ENCODE results near the gene SAP130. TPM values are rescaled to one million over a fixed set of nuclear protein-coding genes. Genes with fewer than 3 reads are reported as not detected.

The SAP130 gene
- total RNA-seq, 2 donors from 2014 or later, result 21.9 to 55.4 TPM

DNA sequence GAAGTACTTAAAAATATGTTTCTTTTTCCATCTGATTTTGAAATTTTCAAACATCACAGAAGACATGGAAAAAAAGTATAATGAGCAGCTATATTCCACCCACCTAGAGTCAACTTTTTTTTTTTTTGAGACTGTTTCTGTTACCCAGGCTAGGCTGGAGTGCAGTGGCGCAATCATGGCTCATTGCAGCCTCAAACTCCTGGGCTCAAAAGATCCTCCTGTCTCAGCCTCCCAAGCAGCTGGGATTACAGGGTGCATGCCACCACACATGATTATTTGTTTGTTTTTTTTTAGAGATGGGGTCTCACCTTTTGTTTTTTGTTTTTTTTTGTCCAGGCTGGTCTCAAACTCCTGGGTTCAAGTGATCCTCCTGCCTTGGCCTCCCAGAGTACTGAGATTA is 36.5 kb upstream of the SAP130 start:
- H3K4me3 ChIP-seq, result no peak overlapping the region
- no peaks in the 10 kb centered on the region for H3K4me1 ChIP-seq (replicated peaks)
- intact Hi-C loops (cut with DNase I), result no loop called here
- no peaks in the 10 kb centered on the region for H3K9me3 ChIP-seq
- 100% methylated on average over 1 of the region's 1 CpG for WGBS
- no peaks in the 10 kb centered on the region for H3K27me3 ChIP-seq (replicated peaks; ENCODE audit: insufficient read depth)
- no peak for DNase-seq (ENCODE audit: low spot score)
- no peaks in the 10 kb centered on the region for H3K36me3 ChIP-seq
- TF ChIP-seq POLR2AphosphoS5 (IDR thresholded peaks at IDR 0.05), result no peak
- TF ChIP-seq, protein P1, sequence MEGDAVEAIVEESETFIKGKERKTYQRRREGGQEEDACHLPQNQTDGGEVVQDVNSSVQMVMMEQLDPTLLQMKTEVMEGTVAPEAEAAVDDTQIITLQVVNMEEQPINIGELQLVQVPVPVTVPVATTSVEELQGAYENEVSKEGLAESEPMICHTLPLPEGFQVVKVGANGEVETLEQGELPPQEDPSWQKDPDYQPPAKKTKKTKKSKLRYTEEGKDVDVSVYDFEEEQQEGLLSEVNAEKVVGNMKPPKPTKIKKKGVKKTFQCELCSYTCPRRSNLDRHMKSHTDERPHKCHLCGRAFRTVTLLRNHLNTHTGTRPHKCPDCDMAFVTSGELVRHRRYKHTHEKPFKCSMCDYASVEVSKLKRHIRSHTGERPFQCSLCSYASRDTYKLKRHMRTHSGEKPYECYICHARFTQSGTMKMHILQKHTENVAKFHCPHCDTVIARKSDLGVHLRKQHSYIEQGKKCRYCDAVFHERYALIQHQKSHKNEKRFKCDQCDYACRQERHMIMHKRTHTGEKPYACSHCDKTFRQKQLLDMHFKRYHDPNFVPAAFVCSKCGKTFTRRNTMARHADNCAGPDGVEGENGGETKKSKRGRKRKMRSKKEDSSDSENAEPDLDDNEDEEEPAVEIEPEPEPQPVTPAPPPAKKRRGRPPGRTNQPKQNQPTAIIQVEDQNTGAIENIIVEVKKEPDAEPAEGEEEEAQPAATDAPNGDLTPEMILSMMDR (IDR thresholded peaks at IDR 0.05), result no peak
- TF ChIP-seq POLR2A (IDR thresholded peaks at IDR 0.05), result no peak
- no peak overlapping the region for H3K27ac ChIP-seq

DNA sequence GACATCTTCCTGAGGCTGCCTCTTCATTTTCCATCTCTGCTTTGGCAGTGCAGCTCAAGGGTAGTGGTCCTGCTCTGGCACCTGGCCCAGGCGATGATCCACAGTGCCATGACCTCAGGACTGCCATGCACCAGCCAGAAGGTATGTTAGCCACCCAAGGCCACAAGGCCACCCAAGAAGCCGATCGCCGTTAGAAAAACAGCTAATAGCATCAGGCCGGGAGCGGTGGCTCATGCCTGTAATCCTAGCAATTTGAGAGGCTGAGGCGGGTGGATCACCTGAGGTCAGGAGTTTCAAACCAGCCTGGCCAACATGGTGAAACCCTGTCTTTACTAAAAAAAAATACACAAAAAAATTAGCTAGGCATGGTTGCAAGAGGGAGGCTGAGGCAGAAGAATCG is 34.7 kb upstream of the SAP130 start:
- no peak for DNase-seq (ENCODE audit: low spot score)
- Histone ChIP-seq H3K36me3 (no peaks in the 10 kb centered on the region), H3K9me3 (no peaks in the 10 kb centered on the region), H3K27me3 (replicated peaks; ENCODE audit: insufficient read depth) (no peaks in the 10 kb centered on the region), H3K4me3 (no peak overlapping the region), H3K27ac (no peak overlapping the region), H3K4me1 (replicated peaks) (no peaks in the 10 kb centered on the region)
- 86% methylated on average over 8 of the region's 8 CpGs for WGBS
- intact Hi-C loops (cut with DNase I), result no loop called here
- no peak for TF ChIP-seq POLR2A (IDR thresholded peaks at IDR 0.05)
- TF ChIP-seq POLR2AphosphoS5 (IDR thresholded peaks at IDR 0.05), result no peak
- TF ChIP-seq, protein P1 (IDR thresholded peaks at IDR 0.05), result no peak

DNA sequence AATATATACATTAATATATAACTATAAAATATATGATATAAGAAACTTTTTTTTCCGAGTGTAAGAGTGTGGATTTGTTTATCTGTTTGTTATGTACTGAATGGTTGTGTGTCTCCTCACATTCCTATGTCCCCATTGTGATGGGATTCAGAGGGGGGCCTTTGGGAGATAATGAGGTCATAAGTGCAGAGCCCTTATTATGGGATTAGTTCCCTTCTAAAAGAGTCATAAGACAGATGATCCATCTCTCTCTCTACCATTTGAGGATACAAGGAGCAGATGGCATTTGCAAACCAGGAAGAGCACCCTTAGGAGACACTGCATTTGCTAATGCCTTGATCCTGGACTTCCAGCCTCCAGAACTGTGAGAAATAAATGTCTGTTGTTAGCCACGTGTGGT is 30.3 kb upstream of the SAP130 start:
- no peaks in the 10 kb centered on the region for H3K9me3 ChIP-seq
- no peak overlapping the region for H3K27ac ChIP-seq
- H3K27me3 ChIP-seq (replicated peaks; ENCODE audit: insufficient read depth), result no peaks in the 10 kb centered on the region
- TF ChIP-seq, protein P1 (IDR thresholded peaks at IDR 0.05), result no peak
- no peak for TF ChIP-seq POLR2A (IDR thresholded peaks at IDR 0.05)
- TF ChIP-seq POLR2AphosphoS5 (IDR thresholded peaks at IDR 0.05), result no peak
- WGBS, result 62% methylated on average over 2 of the region's 2 CpGs
- no peak for DNase-seq (ENCODE audit: low spot score)
- no peaks in the 10 kb centered on the region for H3K36me3 ChIP-seq
- no peak overlapping the region for H3K4me3 ChIP-seq
- H3K4me1 ChIP-seq (replicated peaks), result no peaks in the 10 kb centered on the region
- intact Hi-C loops (cut with DNase I), result no loop called here

DNA sequence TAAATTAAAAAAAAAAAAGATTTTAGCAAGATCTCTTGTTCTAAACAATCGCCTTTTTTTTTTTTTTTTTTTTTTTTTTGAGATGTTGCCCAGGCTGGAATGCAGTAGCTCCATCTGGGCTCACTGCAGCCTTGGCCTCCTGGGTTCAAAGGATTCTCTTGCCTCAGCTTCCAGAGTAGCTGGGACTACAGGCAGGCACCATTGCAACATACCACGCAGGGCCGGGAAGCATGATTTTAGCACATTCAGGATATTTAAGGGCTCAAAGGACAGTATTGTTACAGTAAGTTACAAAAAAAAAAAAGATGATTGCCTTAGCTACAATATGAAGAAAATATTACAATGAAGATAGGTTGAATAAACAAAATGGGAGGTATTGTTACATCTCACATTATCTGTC is 29.5 kb upstream of the SAP130 start:
- Histone ChIP-seq H3K4me3 (no peak overlapping the region), H3K27ac (no peak overlapping the region), H3K27me3 (replicated peaks; ENCODE audit: insufficient read depth) (no peaks in the 10 kb centered on the region), H3K9me3 (no peaks in the 10 kb centered on the region), H3K4me1 (replicated peaks) (no peaks in the 10 kb centered on the region), H3K36me3 (no peaks in the 10 kb centered on the region)
- TF ChIP-seq, protein P1 (IDR thresholded peaks at IDR 0.05), result no peak
- no peak for TF ChIP-seq POLR2A (IDR thresholded peaks at IDR 0.05)
- no peak for TF ChIP-seq POLR2AphosphoS5 (IDR thresholded peaks at IDR 0.05)
- intact Hi-C loops (cut with DNase I), result no loop called here
- DNase-seq (ENCODE audit: low spot score), result no peak
- 73% methylated on average over 3 of the region's 3 CpGs for WGBS

DNA sequence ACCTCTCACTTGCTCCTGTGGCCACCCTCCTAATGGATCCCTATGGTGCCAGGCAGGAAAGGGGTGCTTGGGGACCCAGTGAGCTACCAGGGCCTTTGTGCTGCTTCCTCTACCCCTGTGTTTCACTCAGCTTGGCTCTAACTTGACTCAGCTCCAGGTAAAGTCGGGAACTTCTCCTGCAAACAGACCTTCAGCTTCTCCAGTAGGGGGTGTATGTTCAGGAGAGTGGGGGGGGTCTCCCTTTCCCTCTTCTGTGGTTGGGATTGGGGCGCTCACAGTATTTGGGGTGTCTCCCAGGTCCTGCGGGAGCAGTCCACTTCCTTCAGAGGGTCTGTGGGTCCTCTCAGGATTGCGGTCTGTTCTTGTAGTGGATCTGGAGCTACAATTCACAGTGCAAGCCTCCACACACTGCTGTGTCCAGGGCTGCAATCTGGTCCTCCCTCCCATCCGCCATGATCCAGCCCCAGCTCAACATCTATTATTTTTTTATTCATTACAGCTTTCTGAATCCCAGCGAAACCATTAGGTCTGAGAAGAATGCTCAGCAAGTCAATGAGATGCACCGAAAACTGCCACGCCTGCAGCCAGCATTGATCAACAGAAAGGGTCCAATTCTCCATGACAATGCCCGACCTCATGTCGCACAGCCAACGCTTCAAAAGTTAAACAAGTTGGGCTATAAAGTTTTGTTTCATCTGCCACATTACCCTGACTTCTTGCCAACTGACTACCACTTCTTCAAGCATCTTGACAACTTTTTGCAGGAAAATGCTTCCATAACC is 26.4 kb upstream of the SAP130 start:
- WGBS, result 83% methylated on average over 11 of the region's 11 CpGs
- no peak overlapping the region for H3K27ac ChIP-seq
- DNase-seq (ENCODE audit: low spot score), result no peak
- H3K4me3 ChIP-seq, result no peak overlapping the region
- H3K27me3 ChIP-seq (replicated peaks; ENCODE audit: insufficient read depth), result no peaks in the 10 kb centered on the region
- TF ChIP-seq, protein P1 (IDR thresholded peaks at IDR 0.05), result no peak
- no peak for TF ChIP-seq POLR2AphosphoS5 (IDR thresholded peaks at IDR 0.05)
- TF ChIP-seq POLR2A (IDR thresholded peaks at IDR 0.05), result no peak
- no peaks in the 10 kb centered on the region for H3K9me3 ChIP-seq
- intact Hi-C loops (cut with DNase I), result no loop called here
- no peaks in the 10 kb centered on the region for H3K36me3 ChIP-seq
- no peaks in the 10 kb centered on the region for H3K4me1 ChIP-seq (replicated peaks)

Measured in prostate gland (tissue), 2 donors.